SU-DHL-6 (cell line): Measurements from ENCODE around the gene NRAP.
"Not testable (repeated sequence)": the region's sequence is repeated elsewhere in the genome, so short reads cannot be mapped to it uniquely, and the experiment has no call there.

Experiments used
- H2AFZ ChIP-seq: fragments of 200-600 bp; sonication (generic); 2 replicates; pipeline ENCODE4 v1.6.1; 2014; ENCODE audit warnings: low read depth, mild to moderate bottlenecking, moderate library complexity, mixed read lengths, antibody characterized with exemption, low read length; ENCODE audit not compliant: severe bottlenecking
- H3F3A ChIP-seq: fragments of 200-600 bp; shearing (Covaris generic); 2 replicates; pipeline ENCODE4 v1.6.0; 2016; ENCODE audit warnings: antibody characterized with exemption, mild to moderate bottlenecking; ENCODE audit not compliant: insufficient read depth
- H3K27ac ChIP-seq: fragments of 200-600 bp; sonication (generic); 2 replicates; pipeline ENCODE4 v1.5.1; 2016; ENCODE audit warnings: low read depth, mild to moderate bottlenecking, low read length, moderate library complexity, mixed read lengths
- H3K27me3 ChIP-seq: fragments of 200-600 bp; sonication (generic), shearing (Covaris generic); 2 replicates; pipeline ENCODE4 v1.6.0; 2014; ENCODE audit warnings: mild to moderate bottlenecking, low read length
- H3K36me3 ChIP-seq: fragments of 200-600 bp; sonication (generic); 2 replicates; pipeline ENCODE4 v1.6.1; 2014; ENCODE audit warnings: mild to moderate bottlenecking, low read length, mixed read lengths
- H3K4me2 ChIP-seq: fragments of 300-600, 200-600 bp; shearing (Covaris generic), sonication (generic); 2 replicates; pipeline ENCODE4 v1.6.0; 2014; ENCODE audit warnings: low read length, low read depth, mild to moderate bottlenecking; ENCODE audit not compliant: poor library complexity, severe bottlenecking
- H3K4me3 ChIP-seq: fragments of 200-600 bp; sonication (generic); 2 replicates; pipeline ENCODE4 v1.5.1; 2014; ENCODE audit warnings: antibody characterized with exemption, low read length, mild to moderate bottlenecking, mixed read lengths; ENCODE audit not compliant: insufficient read depth, poor library complexity, severe bottlenecking
- H3K79me2 ChIP-seq: fragments of 200-600 bp; sonication (generic); 2 replicates; pipeline ENCODE4 v1.6.1; 2014; ENCODE audit warnings: mild to moderate bottlenecking, low read length, moderate library complexity; ENCODE audit not compliant: insufficient read depth
- H3K9ac ChIP-seq: fragments of 200-600 bp; sonication (generic); 2 replicates; pipeline ENCODE4 v1.7.0; 2014; ENCODE audit warnings: mild to moderate bottlenecking, low read length
- H3K9me2 ChIP-seq: fragments of 200-600 bp; sonication (generic); replicated peaks from 2 replicates; pipeline ENCODE4 v1.6.1; 2014; ENCODE audit warnings: low read length; ENCODE audit not compliant: insufficient read depth
- H3K9me3 ChIP-seq: fragments of 200-600 bp; sonication (generic); 2 replicates; pipeline ENCODE4 v1.6.1; 2014; ENCODE audit warnings: low read length, mixed read lengths; ENCODE audit not compliant: insufficient read depth
- H4K20me1 ChIP-seq: fragments of 200-600 bp; sonication (generic); 2 replicates; pipeline ENCODE4 v1.6.1; 2014; ENCODE audit warnings: low read depth, mild to moderate bottlenecking, antibody characterized with exemption, low read length, moderate library complexity, mixed read lengths
- CTCF ChIP-seq: fragments of 200-600 bp; sonication (generic); IDR thresholded peaks from one replicate; pipeline ENCODE4 v1.5.1; 2017; ENCODE audit warnings: antibody characterized with exemption, mild to moderate bottlenecking, low read length, moderate library complexity; ENCODE audit not compliant: insufficient read depth, poor library complexity, severe bottlenecking
- EZH2phosphoT487 ChIP-seq: fragments of 200-600 bp; sonication (generic), shearing (Covaris generic); conservative IDR thresholded peaks from 2 replicates; pipeline ENCODE4 v1.6.1; 2018; ENCODE audit warnings: mild to moderate bottlenecking, antibody characterized with exemption, low read length, moderate library complexity, mixed read lengths

NRAP gene

GRCh38 chr10:113663142-113663541, 699 bp downstream of the NRAP start:
- no peak overlapping the region for H3K4me3 ChIP-seq
- H2AFZ ChIP-seq: no peak overlapping the region
- H3K27ac ChIP-seq: no peak overlapping the region
- H3K36me3 ChIP-seq: no peaks in the 10 kb centered on the region
- no peaks in the 10 kb centered on the region for H3K79me2 ChIP-seq
- no peak overlapping the region for H3K9ac ChIP-seq
- TF ChIP-seq EZH2phosphoT487 (no peak), CTCF (no peak)
- no peaks in the 10 kb centered on the region for H3K27me3 ChIP-seq
- H3K4me2 ChIP-seq: no peak overlapping the region
- no peaks in the 10 kb centered on the region for H3F3A ChIP-seq
- H3K9me3 ChIP-seq: no peaks in the 10 kb centered on the region
- H3K9me2 ChIP-seq: no peaks in the 10 kb centered on the region
- H4K20me1 ChIP-seq: no peaks in the 10 kb centered on the region

GRCh38 chr10:113661332-113661731, 2.5 kb downstream of the NRAP start:
- no peaks in the 10 kb centered on the region for H3K9me2 ChIP-seq
- H3K9ac ChIP-seq: no peak overlapping the region
- no peaks in the 10 kb centered on the region for H4K20me1 ChIP-seq
- no peak overlapping the region for H3K4me2 ChIP-seq
- no peak overlapping the region for H2AFZ ChIP-seq
- no peaks in the 10 kb centered on the region for H3F3A ChIP-seq
- H3K4me3 ChIP-seq: no peak overlapping the region
- no peaks in the 10 kb centered on the region for H3K27me3 ChIP-seq
- no peak overlapping the region for H3K27ac ChIP-seq
- no peaks in the 10 kb centered on the region for H3K79me2 ChIP-seq
- no peaks in the 10 kb centered on the region for H3K36me3 ChIP-seq
- no peaks in the 10 kb centered on the region for H3K9me3 ChIP-seq
- TF ChIP-seq EZH2phosphoT487 (no peak), CTCF (no peak)

GRCh38 chr10:113657544-113657943, 6.3 kb downstream of the NRAP start:
- H3K4me3 ChIP-seq: no peak overlapping the region
- TF ChIP-seq EZH2phosphoT487 (no peak), CTCF (no peak)
- H3K9me3 ChIP-seq: no peaks in the 10 kb centered on the region
- no peaks in the 10 kb centered on the region for H3K36me3 ChIP-seq
- no peaks in the 10 kb centered on the region for H4K20me1 ChIP-seq
- H3K4me2 ChIP-seq: no peak overlapping the region
- no peaks in the 10 kb centered on the region for H3K27me3 ChIP-seq
- no peak overlapping the region for H2AFZ ChIP-seq
- no peaks in the 10 kb centered on the region for H3F3A ChIP-seq
- H3K79me2 ChIP-seq: no peaks in the 10 kb centered on the region
- H3K9me2 ChIP-seq: no peaks in the 10 kb centered on the region
- H3K27ac ChIP-seq: no peak overlapping the region
- no peak overlapping the region for H3K9ac ChIP-seq

- no peak for TF ChIP-seq EZH2phosphoT487
- no peak for TF ChIP-seq CTCF
- Histone ChIP-seq H3K27ac (no peak overlapping the region), H3K79me2 (no peaks in the 10 kb centered on the region), H3K4me3 (no peak overlapping the region), H3K36me3 (no peaks in the 10 kb centered on the region), H3K9me3 (no peaks in the 10 kb centered on the region), H3K9ac (no peak overlapping the region), H4K20me1 (no peaks in the 10 kb centered on the region), H3F3A (no peaks in the 10 kb centered on the region), H3K9me2 (no peaks in the 10 kb centered on the region), H3K27me3 (no peaks in the 10 kb centered on the region), H2AFZ (no peak overlapping the region), H3K4me2 (no peak overlapping the region)
These were observed 6.9 kb downstream of the NRAP start for GRCh38 chr10:113656896-113657295.

GRCh38 chr10:113652456-113652855, 11.4 kb downstream of the NRAP start:
- H3K4me2 ChIP-seq, H3K27me3 ChIP-seq, H3K4me3 ChIP-seq, H3K79me2 ChIP-seq, H3K36me3 ChIP-seq, H3K9me2 ChIP-seq, H3K9me3 ChIP-seq, H3F3A ChIP-seq, H2AFZ ChIP-seq, H3K27ac ChIP-seq, H4K20me1 ChIP-seq, H3K9ac ChIP-seq: not testable (repeated sequence)
